ENCODE results near the gene ZNF608. TPM values are rescaled to one million over a fixed set of nuclear protein-coding genes. Genes with fewer than 3 reads are reported as not detected.

Gene ZNF608
- total RNA-seq, 1 donor from 2014 or later, result 9.3 TPM

DNA sequence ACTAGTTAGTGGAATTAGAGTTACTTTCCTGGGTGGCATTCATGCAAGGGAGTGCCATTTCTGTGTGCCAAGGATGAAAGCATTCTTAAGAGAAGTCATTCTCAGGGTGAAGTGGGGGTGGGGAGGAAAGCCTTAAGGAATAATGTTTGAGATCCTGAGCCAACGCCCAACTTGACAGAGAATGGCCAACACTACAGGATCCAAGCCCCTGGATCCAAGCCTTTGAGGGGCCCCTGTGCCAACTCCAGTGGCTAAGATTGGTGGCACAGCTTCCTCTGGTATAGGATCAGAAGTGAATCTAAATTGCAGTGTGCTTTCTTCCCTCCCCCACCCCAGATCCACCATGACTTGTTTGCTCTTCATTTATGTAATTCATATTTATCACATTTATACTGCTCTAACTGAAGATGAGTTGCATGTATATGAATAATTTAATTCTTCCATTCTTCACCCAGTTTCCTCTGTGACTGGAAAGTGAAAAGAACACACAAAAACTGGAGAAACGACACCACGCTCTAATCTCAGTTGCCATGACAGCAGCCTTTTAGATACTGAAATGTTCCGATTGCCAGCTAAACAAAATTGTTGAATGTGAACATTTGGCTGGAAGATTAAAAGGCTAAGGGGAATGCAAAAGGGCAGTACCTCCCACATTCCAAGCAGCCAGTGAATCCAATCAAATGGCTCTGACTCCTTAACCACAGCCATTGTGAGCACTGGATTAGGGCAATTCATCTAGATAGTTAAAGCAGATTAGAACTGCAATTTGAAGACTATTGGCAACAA is 4.5 kb downstream of the ZNF608 start:
- no peak for DNase-seq (ENCODE audit: missing footprints)
- ATAC-seq, result no peak
- intact Hi-C loops (cut with DNase I), result loop anchor here (10.0 kb wide), 1 partner anchor 207 kb away; no protein-coding TSS in a partner anchor

DNA sequence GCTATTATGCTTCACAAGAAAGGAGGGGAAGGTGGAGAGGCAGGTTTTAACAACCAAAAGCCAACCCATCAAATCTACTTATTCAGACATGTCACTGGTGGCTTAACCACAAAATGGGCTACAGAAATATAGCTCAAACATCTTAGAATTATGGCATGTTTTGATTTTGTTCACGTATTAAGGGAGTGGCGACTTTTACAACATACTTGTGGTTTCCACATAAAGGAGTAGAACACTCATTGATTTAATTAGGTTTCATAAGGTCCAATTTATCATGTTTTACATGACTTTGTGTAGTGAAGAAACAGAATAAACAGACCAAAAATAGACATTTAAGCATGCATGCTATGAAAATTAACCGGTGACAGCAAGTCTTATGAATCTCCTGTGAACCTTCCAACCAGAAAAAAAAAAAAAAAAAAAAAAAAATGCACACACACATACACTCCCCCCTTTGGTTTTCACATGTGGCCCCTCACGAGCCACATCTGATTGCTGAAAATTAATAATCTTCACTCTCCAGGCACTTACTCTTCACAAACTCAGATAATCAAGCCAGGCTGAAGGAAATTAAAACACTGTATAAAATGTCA is 5.4 kb downstream of the ZNF608 start:
- ATAC-seq (no peak), DNase-seq (ENCODE audit: missing footprints) (no peak)
- intact Hi-C loops (cut with DNase I), result loop anchor here (10.0 kb wide), 1 partner anchor 206 kb away; no protein-coding TSS in a partner anchor

DNA sequence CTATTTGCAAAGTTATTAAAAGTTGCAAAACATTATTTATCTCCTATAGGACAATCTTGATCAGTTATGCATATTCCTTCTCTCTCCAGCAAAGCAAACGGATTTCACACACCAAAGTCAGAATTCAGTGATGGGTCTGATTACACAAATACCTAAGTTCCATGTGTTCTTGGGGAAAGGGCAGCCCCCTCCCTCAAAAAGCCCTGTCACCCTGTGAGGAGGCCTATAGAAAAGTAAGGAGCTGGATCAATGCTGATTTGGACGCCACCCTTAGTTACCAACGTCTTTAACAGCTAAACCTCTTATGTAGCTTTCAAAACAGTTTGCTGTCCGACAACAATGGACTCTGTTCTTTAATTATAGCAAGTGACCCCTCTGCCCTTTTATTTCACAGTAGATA is 6.4 kb downstream of the ZNF608 start:
- no peak for ATAC-seq
- DNase-seq (ENCODE audit: missing footprints), result no peak
- intact Hi-C loops (cut with DNase I), result loop anchor here (10.0 kb wide), 1 partner anchor 205 kb away; no protein-coding TSS in a partner anchor

DNA sequence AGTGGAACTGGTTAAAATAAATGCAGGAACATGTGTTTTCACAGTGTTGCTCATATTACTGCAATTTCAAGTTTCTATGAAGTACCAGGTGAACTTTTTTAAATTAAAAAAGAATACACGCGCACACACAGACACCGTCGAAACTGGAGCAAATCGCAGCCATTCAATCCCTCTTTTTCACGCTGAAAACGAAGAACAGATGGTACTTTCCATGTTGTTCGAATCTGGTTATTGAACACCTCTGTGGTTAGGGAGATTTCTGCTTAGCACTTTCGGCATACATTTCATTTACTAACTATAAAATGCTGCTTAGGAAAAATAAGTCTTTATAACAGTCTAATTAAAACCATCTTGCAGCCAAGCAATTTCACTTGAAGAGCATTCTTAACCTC is 6.8 kb downstream of the ZNF608 start:
- no peak for ATAC-seq
- intact Hi-C loops (cut with DNase I), result loop anchor here (10.0 kb wide), 1 partner anchor 205 kb away; no protein-coding TSS in a partner anchor

DNA sequence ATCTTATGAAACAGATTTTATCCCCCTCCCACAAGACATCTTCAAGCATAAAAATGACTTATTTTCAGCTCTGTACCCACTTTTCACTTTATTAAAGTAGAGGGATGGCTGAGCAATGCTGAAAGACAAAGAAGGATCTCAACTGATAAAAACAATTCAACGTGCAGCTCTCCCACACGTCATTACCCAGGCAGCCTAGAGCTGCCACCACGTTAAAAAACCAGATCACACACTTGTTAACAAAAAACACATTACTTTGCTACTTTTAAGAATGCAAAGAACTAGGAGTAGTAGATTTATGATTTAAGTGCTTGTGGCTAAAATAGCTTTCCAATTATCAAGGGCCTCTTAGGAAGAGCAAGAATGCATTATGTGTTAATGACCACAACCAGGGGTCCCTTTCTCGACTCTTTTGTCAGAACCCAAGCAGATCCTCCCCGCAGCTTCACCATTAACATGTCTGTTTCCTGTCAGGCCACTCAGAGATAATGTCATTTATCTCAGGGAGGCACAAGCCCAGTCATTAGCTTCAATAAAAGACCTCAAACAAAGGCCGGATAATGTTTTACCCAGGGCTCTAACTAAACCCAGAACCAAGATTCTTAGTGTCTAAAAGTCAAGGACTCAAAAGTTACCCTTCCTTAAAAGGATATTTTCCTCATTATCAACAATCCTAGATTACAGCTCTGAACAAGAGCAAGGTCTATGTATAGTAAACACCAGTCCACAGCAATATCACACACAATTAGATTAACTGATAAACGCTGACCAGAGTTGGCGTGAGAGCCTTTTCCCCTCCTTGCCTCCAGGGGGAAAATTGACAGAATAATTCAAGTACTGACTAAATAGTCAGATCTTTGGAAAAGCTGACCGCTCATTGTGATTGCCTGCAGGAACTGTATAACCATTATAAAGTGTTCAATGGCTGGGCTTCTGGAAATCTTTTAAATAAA is 7.5 kb downstream of the ZNF608 start:
- intact Hi-C loops (cut with DNase I), result no loop called here
- ATAC-seq (no peak), DNase-seq (ENCODE audit: missing footprints) (no peak)

More for the DNA sequence above, 6.8 kb downstream of the ZNF608 start:
- DNase-seq (ENCODE audit: missing footprints), result no peak

DNA sequence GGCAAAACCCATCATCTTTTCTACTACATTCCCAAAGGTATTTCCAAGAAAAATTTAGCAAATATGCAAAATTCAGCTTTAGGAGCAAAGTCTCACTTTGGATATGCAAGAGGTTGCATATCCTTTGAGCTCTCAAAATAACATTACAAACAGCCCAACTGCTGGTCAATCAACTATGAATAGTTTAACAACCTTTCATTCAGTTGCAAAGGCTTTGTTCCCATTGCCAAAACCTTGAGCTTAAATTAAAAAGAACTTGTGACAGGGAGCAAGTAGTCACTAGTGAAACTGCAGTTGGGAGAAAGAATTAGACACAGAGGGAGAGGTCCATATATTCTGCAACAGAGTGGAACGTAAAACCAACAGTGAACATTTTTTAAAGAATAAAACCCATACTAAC is 8.8 kb downstream of the ZNF608 start:
- ATAC-seq (no peak), DNase-seq (ENCODE audit: missing footprints) (no peak)
- intact Hi-C loops (cut with DNase I), result no loop called here

DNA sequence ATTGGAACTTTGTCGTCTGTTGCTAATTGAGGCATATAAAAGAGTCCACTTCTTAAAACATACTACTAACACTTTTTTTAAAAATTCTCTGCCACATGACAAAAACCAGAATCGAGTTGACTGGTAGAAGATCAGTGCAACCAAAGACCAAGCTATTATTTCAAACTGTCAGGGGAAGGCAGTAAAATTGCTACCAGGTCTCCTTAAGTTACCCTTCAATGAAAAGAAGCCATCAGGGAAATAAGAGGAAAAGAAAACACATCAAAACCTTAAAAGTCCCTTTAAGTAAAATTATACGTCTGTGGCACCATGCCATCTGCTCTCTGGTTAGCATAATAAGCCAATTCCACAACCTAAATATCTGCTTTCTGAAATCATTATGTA is 9.6 kb downstream of the ZNF608 start:
- DNase-seq (ENCODE audit: missing footprints) (no peak), ATAC-seq (no peak)
- intact Hi-C loops (cut with DNase I), result no loop called here

DNA sequence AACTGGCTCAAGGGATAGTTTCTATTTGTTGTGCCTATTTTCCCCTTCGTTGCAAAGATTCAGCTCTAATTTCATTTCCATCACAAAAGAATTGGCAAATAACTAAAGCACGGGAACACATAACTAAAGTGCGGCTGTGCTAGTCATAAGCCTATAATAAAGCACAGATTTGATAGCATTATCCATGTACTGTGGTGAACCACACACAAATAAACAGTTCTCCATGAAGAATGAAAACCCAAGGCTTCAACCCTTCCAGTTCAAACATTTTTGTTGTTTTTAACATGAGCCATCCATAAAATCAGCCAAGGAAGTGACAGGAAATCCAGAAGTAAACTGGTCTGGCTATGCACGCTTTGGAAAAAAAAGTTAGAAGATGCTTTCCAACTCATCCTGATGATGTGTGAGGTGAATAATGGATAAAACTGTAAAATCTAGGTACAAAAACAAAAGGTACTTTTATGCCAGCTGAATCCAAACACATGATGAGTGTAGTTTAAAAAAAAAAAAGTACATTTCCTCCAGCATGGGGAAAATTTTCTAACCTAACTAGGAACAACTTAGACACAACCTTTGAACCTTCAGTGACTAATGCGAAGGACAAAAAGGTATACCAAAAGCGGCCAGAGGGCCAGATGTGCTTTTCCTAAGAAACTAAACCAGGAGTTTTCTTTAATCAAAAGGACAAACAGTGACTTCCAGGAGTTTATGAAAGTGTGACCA is 10.2 kb downstream of the ZNF608 start:
- no peak for DNase-seq (ENCODE audit: missing footprints)
- no peak for ATAC-seq
- intact Hi-C loops (cut with DNase I), result no loop called here

DNA sequence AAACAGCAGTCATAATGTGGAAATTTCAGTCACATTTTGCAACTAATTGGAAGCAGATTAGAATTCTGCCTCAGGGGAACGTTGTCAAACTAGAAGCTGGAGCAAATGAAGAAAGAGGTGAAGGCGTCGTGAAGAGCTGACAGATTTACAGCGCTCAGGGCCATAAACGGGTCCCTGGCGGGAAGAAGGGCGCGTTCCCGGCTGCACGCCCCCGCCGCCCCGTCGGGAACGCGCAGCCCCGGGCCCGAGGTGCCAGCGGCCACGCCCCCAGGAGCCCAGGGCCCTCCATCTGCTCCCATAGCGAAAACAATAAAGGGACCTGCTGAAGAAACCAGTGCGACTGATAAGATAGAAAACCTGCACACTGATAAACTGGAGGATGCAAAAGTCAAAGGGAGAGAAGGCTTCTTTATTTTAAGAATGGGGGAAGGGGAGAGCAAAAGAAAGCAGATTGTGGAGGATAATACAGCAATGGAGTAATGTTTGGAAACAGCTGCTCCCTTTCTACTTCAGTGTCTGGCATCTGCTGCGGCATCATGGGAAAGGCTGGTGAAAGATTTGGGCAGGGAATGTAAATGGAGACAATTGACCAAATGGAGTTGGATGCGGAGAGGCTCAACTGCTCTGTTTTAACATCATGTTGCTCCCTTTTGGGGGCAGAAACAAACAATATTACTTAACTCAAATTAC is 11.1 kb downstream of the ZNF608 start:
- ATAC-seq, result peak; percentile 76
- intact Hi-C loops (cut with DNase I), result no loop called here
- no peak for DNase-seq (ENCODE audit: missing footprints)

DNA sequence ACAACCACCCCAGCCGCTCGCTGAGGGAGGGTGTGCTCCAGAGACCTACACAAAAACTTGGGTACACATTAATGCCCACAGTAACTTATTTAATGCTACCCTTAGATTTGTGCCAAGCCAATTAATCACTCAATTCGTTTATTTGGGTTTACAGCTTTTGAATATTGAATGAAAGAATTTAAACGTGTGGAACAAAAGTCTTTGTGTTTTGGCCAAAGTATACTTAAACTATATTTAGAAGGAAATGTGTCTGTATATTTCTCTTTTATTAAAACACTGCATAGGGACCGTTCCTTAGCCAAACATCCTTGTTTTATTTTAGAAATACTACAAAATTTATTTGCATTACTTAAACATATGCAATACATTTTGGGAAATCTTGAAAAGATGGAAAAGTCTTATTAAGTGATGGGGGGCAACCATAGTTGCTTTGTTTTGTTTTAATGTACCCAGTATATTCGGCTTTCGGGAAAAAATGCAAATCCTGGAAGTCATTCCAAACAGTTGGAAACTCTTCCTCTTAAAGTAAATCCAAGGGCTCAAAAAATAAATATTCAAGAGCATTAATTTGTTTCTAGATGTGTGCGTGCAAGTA is 11.8 kb downstream of the ZNF608 start:
- intact Hi-C loops (cut with DNase I), result no loop called here
- DNase-seq (ENCODE audit: missing footprints) (no peak), ATAC-seq (no peak)

DNA sequence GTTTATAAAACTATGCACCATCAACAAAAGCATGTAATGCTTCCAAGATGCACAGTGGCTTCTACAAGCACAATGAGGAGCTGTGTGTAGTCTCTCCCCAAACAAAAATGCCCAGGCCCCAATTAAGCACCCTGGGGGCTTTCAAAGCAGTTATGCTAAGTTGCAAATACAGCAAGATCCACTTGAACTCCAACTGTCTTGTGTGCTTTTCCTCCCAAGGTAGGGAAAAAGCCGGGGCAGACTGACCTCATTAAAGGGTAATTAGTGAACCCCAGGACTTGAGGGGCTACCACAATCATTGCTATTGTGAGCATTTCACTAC is 13.1 kb downstream of the ZNF608 start:
- no peak for DNase-seq (ENCODE audit: missing footprints)
- no peak for ATAC-seq
- intact Hi-C loops (cut with DNase I), result no loop called here

DNA sequence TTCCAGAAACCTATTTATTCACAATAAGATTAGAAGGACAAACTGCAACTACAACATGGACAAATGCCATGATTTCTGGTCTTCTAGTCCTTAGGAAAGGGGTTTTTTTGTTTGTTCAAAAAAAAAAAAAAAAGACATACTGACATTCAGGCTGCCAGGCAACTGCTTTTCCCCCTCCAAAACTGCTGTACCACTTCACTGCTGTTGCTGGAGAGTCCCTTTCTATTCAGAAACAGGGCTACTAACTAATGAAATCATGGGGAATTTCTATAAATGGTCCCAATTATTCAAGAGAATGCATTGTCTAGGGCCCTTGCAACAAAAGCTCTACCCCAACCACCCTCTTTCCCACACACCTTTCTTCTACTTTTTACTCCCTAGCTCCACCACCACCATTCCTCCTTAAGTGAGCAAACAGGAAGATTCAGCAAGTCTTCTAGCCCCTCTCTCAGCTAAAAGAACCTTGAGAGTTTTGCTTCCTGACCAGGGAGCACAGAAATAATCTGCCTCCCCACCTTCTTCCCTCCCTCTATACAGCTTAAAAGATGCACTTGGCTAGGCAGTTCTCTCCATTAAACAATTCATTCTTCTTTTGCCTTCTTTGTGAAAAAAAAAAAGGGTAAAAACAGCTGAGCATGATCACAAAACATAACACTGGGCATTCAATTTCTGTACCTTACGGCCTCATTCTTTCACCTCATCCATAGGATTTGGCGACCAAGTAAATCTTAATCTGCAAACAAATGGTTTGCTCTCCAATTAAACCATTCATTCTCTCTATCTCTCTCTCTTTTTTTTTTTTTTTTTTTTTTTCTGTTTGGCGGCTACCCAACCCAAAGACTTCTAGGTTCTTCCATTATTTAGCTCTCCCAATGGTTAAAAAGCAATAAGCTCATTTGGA is 13.8 kb downstream of the ZNF608 start:
- intact Hi-C loops (cut with DNase I), result no loop called here
- no peak for ATAC-seq

DNA sequence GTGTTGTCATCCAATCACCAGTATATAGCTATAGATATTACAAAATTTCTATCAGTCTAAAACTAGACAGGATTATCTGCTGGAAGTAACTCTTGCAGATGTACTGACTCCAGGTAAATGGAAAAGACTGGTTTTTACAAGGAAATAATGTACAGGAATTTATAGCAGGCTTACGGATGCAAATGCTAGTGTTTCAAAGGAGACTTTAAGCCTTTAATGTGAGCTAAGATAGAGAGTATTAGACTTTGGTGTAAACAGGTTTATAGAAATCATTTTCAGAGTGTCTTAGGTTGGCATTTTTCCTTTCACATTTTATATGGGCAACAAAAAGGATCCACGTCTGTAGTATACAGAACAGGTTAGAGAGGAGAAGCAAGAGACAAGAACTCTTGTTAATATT is 16.1 kb downstream of the ZNF608 start:
- intact Hi-C loops (cut with DNase I), result no loop called here
- ATAC-seq, result no peak
- no peak for DNase-seq (ENCODE audit: missing footprints)

More for the DNA sequence above, 13.8 kb downstream of the ZNF608 start:
- DNase-seq (ENCODE audit: missing footprints), result no peak

DNA sequence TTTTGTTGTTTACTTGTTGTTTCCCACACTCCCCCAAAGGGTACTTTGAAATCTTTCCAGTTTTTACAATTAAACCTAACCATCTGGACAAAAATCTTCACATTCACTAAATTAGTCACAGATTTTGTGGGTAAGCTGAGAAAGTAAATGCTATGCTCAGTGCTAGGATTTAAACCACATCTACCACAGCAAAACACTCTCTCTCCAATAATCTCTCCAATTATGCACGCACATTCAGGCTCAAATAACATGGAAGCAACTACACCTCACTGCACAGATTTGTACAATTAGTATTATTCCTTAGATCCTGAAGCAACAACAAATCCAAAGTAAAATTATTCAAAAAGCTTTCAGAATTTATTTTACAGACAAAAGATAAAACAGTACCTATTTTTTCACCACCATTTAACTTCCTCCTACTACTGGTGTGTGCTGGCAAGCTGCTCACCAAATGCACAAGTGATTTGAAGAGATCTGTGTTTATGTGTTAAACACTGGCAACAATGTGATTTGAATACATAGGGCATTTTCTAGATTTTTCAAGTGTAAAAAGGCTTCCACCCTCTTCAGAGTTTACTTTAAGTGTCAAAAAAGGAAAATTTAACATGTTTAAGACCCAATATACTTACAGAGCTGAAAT is 16.6 kb downstream of the ZNF608 start:
- ATAC-seq (no peak), DNase-seq (ENCODE audit: missing footprints) (no peak)
- intact Hi-C loops (cut with DNase I), result no loop called here

DNA sequence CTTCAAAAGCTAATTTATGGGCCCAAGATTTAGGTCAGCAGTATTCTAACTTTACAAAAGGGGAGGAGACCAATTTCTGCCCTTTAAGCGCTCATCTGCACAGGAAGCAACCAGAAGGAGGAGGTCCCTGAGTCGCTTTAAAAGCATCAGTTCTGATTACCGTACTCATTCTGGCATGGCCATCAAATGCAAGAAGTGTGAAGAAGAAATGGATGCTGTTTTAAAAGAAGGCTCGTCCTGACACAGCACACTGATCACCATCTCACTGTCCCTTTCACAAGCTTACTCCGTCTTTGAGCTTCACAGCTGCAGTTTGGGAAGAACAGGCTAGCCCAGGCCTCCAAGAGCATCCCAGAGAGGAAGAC is 17.5 kb downstream of the ZNF608 start:
- intact Hi-C loops (cut with DNase I), result no loop called here
- no peak for DNase-seq (ENCODE audit: missing footprints)
- no peak for ATAC-seq

DNA sequence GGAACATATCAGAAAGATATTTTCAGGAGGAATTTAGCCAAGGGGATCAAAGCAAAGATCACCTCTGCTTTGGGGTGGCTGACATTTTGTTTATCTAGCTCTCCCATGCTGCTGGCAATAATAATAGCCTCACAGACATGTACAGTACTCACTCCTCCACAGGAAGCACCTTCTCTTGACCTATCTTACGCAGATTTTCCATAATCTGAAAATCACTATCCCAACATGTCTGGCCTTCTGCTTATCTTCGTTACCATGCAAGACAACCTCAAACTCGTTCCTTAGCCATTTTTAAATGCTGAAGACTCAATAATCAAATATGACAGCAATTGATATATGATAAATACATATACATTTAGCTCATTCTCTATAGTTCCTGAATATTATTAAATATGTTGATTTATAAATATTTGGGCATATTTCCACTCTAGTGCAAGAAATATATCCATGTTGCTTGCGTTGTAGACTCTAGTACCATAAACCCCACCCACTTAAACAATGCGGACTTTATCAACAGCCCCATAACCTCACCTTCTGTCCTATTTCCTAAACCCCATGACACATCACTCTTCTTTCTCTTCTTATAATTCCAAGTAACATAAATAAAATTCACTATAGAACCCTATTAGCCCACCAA is 18.0 kb downstream of the ZNF608 start:
- ATAC-seq (no peak), DNase-seq (ENCODE audit: missing footprints) (no peak)
- intact Hi-C loops (cut with DNase I), result no loop called here
